Measurements from ENCODE around the gene UTP18.

DNA sequence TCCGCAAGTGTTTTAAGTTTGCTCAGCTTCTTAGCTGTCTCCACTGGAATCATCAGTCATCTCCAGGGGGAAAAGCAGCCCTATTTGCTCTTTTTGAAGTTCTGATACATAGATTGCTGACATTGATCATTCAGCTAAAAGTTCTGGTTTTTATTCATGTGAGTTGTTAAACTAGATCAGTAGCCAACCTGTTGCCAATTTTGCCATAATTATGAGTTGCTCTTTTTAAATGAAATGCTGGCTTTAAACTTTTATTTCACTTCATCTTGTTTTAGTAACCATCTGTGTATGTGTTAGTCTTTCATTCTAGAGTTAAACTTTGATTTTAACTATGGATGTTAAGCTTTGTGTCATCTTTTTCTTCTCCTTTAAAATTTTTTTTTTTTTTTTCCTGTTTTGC lies 12.5 kb downstream of the UTP18 start:
- TF ChIP-seq CTCF (conservative IDR thresholded peaks at IDR 0.05) (no peak), ZFX (IDR thresholded peaks at IDR 0.05) (no peak)

Data from C4-2B (cell line).